Left ventricle myocardium inferior (tissue), 1 donor: Measurements from ENCODE around the gene UBAP2. TPM values are rescaled to one million over a fixed set of nuclear protein-coding genes. Genes with fewer than 3 reads are reported as not detected.

Source experiments
- DNase-seq: peaks from one replicate; pipeline ENCODE4 v3.0.0-alpha.2; 2020
- H3K27ac ChIP-seq: fragments of 200-600 bp; replicated peaks from 2 replicates; pipeline ENCODE4 v1.8.0; 2021
- H3K27me3 ChIP-seq: fragments of 200-600 bp; 2 replicates; pipeline ENCODE4 v1.8.0; 2021; ENCODE audit warnings: low read depth
- H3K36me3 ChIP-seq: fragments of 200-600 bp; 2 replicates; pipeline ENCODE4 v1.8.0; 2021
- H3K4me1 ChIP-seq: fragments of 200-600 bp; 2 replicates; pipeline ENCODE4 v1.8.0; 2021
- H3K4me3 ChIP-seq: fragments of 200-600 bp; 2 replicates; pipeline ENCODE4 v1.8.0; 2021; ENCODE audit warnings: mild to moderate bottlenecking, moderate library complexity
- H3K9me3 ChIP-seq: fragments of 200-600 bp; replicated peaks from 2 replicates; pipeline ENCODE4 v1.8.0; 2021
- intact Hi-C: fragments of 100-400 bp; cut with micrococcal nuclease; formaldehyde crosslinking; loops from one replicate; pipeline ENCODE4 v1.11.0; 2022
- total RNA-seq: library from RNA; stranded (reverse); fragmentation: NEBNext Ultra II Directional; extraction: Animal tissue kit (Norgen Biotek cat#: 25700); gene quantifications from one replicate; pipeline ENCODE4 v1.2.1, GENCODE V29; 2021
- TF ChIP-seq, protein P1 (sequence below): fragments of 200-600 bp; IDR thresholded peaks from 2 replicates; pipeline ENCODE4 v1.8.0; 2021; ENCODE audit warnings: antibody characterized with exemption, mild to moderate bottlenecking, borderline replicate concordance
- donor health status: DM: no; HTN: yes; CAD: no; lungs with severe emphysema.

The UBAP2 gene
- total RNA-seq, 1 donor from 2014 or later: 26.4 TPM

DNA sequence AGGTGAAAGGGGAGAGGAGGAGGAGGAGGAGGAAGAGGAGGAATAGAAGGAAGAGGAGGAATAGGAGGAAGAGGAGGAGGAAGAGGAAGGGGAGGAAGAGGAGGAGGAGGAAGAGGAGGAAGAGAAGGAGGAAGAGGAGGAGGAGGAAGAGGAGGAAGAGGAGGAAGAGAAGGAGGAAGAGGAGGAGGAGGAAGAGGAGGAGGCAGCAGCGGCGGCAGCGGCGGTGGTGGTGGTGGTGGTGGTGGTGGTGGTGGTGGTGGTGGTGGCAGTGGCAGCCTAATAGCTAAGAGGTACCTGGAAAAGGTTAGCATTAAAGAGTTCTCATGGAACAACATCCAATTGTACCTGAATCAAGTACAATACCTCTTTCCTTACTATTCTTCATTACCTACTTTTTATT, 32.5 kb downstream of the UBAP2 start:
- intact Hi-C loops: no loop called here
- TF ChIP-seq, protein P1, sequence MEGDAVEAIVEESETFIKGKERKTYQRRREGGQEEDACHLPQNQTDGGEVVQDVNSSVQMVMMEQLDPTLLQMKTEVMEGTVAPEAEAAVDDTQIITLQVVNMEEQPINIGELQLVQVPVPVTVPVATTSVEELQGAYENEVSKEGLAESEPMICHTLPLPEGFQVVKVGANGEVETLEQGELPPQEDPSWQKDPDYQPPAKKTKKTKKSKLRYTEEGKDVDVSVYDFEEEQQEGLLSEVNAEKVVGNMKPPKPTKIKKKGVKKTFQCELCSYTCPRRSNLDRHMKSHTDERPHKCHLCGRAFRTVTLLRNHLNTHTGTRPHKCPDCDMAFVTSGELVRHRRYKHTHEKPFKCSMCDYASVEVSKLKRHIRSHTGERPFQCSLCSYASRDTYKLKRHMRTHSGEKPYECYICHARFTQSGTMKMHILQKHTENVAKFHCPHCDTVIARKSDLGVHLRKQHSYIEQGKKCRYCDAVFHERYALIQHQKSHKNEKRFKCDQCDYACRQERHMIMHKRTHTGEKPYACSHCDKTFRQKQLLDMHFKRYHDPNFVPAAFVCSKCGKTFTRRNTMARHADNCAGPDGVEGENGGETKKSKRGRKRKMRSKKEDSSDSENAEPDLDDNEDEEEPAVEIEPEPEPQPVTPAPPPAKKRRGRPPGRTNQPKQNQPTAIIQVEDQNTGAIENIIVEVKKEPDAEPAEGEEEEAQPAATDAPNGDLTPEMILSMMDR: no peak
- peaks cover 8% of the 10 kb centered on the region for H3K4me1 ChIP-seq
- no peak for DNase-seq
- H3K9me3 ChIP-seq: no peaks in the 10 kb centered on the region
- H3K36me3 ChIP-seq: peaks cover 24% of the 10 kb centered on the region
- H3K27me3 ChIP-seq: no peaks in the 10 kb centered on the region
- H3K4me3 ChIP-seq: no peak overlapping the region
- no peak overlapping the region for H3K27ac ChIP-seq

DNA sequence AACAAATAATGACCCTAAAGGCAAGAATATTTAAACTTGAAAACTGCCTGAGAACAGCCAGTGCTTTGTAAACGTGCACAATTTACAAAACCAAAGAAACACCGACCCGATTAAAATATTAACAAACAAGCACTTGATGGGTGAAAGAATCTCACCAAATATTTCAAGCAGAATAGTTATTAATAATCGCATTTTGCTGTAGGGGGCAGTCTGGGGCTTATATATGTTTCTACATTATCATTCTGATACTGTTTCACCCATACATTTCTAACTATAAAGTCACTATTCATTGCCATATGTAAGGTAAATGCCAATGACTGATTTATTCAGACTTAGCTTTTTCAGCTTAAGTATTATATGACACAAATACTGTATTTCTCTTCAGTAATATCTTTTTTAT, 37.7 kb downstream of the UBAP2 start:
- Histone ChIP-seq H3K36me3 (peaks cover 49% of the 10 kb centered on the region), H3K4me1 (no peaks in the 10 kb centered on the region), H3K27me3 (no peaks in the 10 kb centered on the region), H3K9me3 (no peaks in the 10 kb centered on the region), H3K27ac (no peak overlapping the region), H3K4me3 (no peak overlapping the region)
- DNase-seq: no peak
- intact Hi-C loops: no loop called here
- TF ChIP-seq, protein P1: peak; percentile 51

DNA sequence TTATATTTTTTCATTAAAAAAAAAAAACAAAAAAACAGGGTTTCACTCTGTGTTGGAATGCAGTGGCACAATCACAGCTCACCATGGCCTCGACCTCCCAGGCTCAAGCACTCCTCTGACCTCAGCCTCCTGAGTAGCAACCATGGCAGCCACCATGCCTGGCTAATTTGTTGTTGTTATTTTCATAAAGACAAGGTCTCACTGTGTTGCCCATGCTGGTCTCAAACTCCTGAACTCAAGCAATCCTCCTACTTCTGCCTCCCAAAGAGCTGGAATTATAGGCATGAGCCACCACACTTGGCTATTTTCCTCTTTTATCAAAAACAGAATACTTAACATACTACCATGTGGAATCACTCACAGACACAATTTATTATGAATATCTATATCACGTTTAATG, 46.7 kb downstream of the UBAP2 start:
- Histone ChIP-seq H3K9me3 (no peaks in the 10 kb centered on the region), H3K27ac (no peak overlapping the region), H3K27me3 (no peaks in the 10 kb centered on the region), H3K4me3 (no peak overlapping the region), H3K36me3 (peaks cover 25% of the 10 kb centered on the region), H3K4me1 (peaks cover 10% of the 10 kb centered on the region)
- intact Hi-C loops: no loop called here
- no peak for DNase-seq
- TF ChIP-seq, protein P1: no peak

DNA sequence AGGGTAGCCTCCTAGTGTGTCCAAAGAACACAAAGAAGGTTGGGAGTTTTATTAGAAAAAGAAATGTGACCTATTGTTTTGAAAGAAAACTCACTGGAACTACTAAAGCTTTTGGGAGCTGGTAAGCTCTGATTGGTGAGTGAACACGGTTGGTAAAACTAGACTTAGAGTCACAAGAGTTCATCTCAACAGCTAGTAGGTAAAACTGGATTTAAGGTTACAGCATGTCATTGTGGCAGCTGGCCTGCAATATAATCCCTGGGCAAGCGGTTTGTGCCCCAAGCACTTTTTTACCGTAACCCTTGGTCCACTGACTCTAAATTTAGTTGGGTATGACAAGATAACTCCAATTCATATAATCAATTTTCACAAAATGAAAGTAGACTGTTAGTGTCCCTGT, 47.4 kb downstream of the UBAP2 start:
- H3K4me1 ChIP-seq: peaks cover 10% of the 10 kb centered on the region
- H3K4me3 ChIP-seq: no peak overlapping the region
- no peak for DNase-seq
- H3K27ac ChIP-seq: no peak overlapping the region
- intact Hi-C loops: no loop called here
- peaks cover 25% of the 10 kb centered on the region for H3K36me3 ChIP-seq
- H3K27me3 ChIP-seq: no peaks in the 10 kb centered on the region
- no peaks in the 10 kb centered on the region for H3K9me3 ChIP-seq
- TF ChIP-seq, protein P1: no peak

GRCh38 chr9:33995449-33995848, 53.2 kb downstream of the UBAP2 start:
- DNase-seq: no peak
- intact Hi-C loops: no loop called here
- Histone ChIP-seq H3K27ac (no peak overlapping the region), H3K36me3 (peaks cover 38% of the 10 kb centered on the region), H3K27me3 (no peaks in the 10 kb centered on the region), H3K4me1 (peaks cover 3% of the 10 kb centered on the region), H3K9me3 (no peaks in the 10 kb centered on the region), H3K4me3 (no peak overlapping the region)
- TF ChIP-seq, protein P1: no peak

DNA sequence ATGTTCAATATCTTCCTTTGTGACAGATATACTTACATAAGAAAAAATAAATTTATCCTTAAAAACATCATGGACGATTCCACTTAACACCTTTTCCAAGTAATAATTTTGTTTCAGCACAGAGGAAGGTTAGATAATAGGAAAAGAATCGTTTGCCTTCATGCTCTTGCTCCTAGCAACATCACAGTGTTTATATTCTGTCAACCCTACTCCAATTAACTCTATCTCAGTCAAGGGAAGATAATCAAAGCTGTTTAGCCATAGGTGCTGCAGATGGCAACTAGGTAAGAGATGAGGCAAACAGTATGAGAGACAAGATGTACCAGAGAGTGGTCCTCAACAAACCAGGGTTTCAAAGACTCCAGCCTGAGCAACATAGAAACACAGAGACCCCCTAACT, 55.6 kb downstream of the UBAP2 start:
- peaks cover 42% of the 10 kb centered on the region for H3K36me3 ChIP-seq
- peaks cover 3% of the 10 kb centered on the region for H3K4me1 ChIP-seq
- no peaks in the 10 kb centered on the region for H3K9me3 ChIP-seq
- no peak for DNase-seq
- TF ChIP-seq, protein P1: no peak
- H3K27me3 ChIP-seq: no peaks in the 10 kb centered on the region
- no peak overlapping the region for H3K4me3 ChIP-seq
- H3K27ac ChIP-seq: no peak overlapping the region
- intact Hi-C loops: no loop called here
